Mesenchymal stem cell (in vitro differentiated cells and primary cell): ENCODE results near the gene MGAM2.
"Not testable (repeated sequence)": the region's sequence is repeated elsewhere in the genome, so short reads cannot be mapped to it uniquely, and the experiment has no call there.

Experiments
- DNase-seq: peaks from one replicate; pipeline ENCODE4 v3.0.0-alpha.2; 2013
- H2AFZ ChIP-seq: one replicate; pipeline ENCODE4 v1.6.1; 2013; ENCODE audit warnings: low read depth, mild to moderate bottlenecking, control low read depth, inconsistent platforms, low read length, moderate library complexity
- H2AK5ac ChIP-seq: 2 replicates; pipeline ENCODE4 v1.6.1; 2013; ENCODE audit warnings: low read length, moderate library complexity, mild to moderate bottlenecking, inconsistent platforms; ENCODE audit not compliant: severe bottlenecking
- H2BK120ac ChIP-seq: one replicate; pipeline ENCODE4 v1.6.1; 2013; ENCODE audit warnings: low read depth, mild to moderate bottlenecking, inconsistent platforms, low read length, moderate library complexity
- H2BK12ac ChIP-seq, 2 experiments: one replicate each; pipeline ENCODE4 v1.6.1; 2013; ENCODE audit warnings: inconsistent platforms in 2 of 2, low read length in 2 of 2, mild to moderate bottlenecking in 2 of 2, moderate library complexity in 2 of 2, control low read depth in 1 of 2
- H2BK15ac ChIP-seq: one replicate; pipeline ENCODE4 v1.6.1; 2013; ENCODE audit warnings: mild to moderate bottlenecking, low read depth, inconsistent platforms; ENCODE audit not compliant: poor library complexity, severe bottlenecking
- H2BK5ac ChIP-seq: 2 replicates; pipeline ENCODE4 v1.6.1; 2013; ENCODE audit warnings: low read depth, mild to moderate bottlenecking, low read length, control low read depth, inconsistent platforms; ENCODE audit not compliant: poor library complexity, severe bottlenecking
- H3K14ac ChIP-seq, 2 experiments: one replicate each; pipeline ENCODE4 v1.6.1; 2013; ENCODE audit warnings: inconsistent platforms in 2 of 2, low read length in 2 of 2, control low read depth in 1 of 2, mild to moderate bottlenecking in 1 of 2, moderate library complexity in 1 of 2
- H3K18ac ChIP-seq, 2 experiments: one replicate each; pipeline ENCODE4 v1.6.1; 2013; ENCODE audit warnings: inconsistent platforms in 2 of 2, low read length in 2 of 2, control low read depth in 1 of 2, low read depth in 1 of 2, mild to moderate bottlenecking in 1 of 2
- H3K23ac ChIP-seq, 2 experiments: one replicate each; pipeline ENCODE4 v1.6.1; 2013; ENCODE audit warnings: inconsistent platforms in 2 of 2, low read length in 2 of 2, mild to moderate bottlenecking in 2 of 2, moderate library complexity in 2 of 2, control low read depth in 1 of 2
- H3K27ac ChIP-seq: 2 replicates; pipeline ENCODE4 v1.5.1; 2013; ENCODE audit warnings: mild to moderate bottlenecking, moderate library complexity, low read length, control low read depth, inconsistent platforms; ENCODE audit not compliant: poor library complexity, severe bottlenecking
- H3K27me3 ChIP-seq, 2 experiments: 2 replicates each; pipeline versions ENCODE4 v1.6.1 to v1.7.0; 2013; ENCODE audit warnings: low read length in 2 of 2, mild to moderate bottlenecking in 2 of 2, moderate library complexity in 2 of 2, control low read depth in 1 of 2, inconsistent platforms in 1 of 2; ENCODE audit not compliant: control insufficient read depth in 1 of 2, insufficient read depth in 1 of 2
- H3K36me3 ChIP-seq, 2 experiments: 2 replicates each; pipeline versions ENCODE4 v1.6.1 to v1.7.0; 2013; ENCODE audit warnings: low read length in 2 of 2, control low read depth in 1 of 2, inconsistent platforms in 1 of 2, low read depth in 1 of 2, mild to moderate bottlenecking in 1 of 2; ENCODE audit not compliant: insufficient read depth in 2 of 2, control insufficient read depth in 1 of 2
- H3K4ac ChIP-seq, 2 experiments: one replicate each; pipeline ENCODE4 v1.6.1; 2013; ENCODE audit warnings: inconsistent platforms in 2 of 2, low read length in 2 of 2, mild to moderate bottlenecking in 2 of 2, moderate library complexity in 2 of 2, control low read depth in 1 of 2, low read depth in 1 of 2
- H3K4me1 ChIP-seq: 2 replicates; pipeline ENCODE4 v1.6.1; 2013; ENCODE audit warnings: low read depth, low read length, control low read depth; ENCODE audit not compliant: control insufficient read depth, insufficient read depth
- H3K4me2 ChIP-seq: 2 replicates; pipeline ENCODE4 v1.6.1; 2013; ENCODE audit warnings: low read length, mild to moderate bottlenecking, inconsistent platforms; ENCODE audit not compliant: poor library complexity, severe bottlenecking
- H3K4me3 ChIP-seq, 2 experiments: 2 replicates each; pipeline versions ENCODE4 v1.5.1 to v1.7.0; 2013; ENCODE audit warnings: low read length in 2 of 2, mild to moderate bottlenecking in 2 of 2, control low read depth in 1 of 2, low read depth in 1 of 2; ENCODE audit not compliant: insufficient read depth in 1 of 2
- H3K79me1 ChIP-seq: replicated peaks from 2 replicates; pipeline ENCODE4 v1.6.1; 2013; ENCODE audit warnings: mild to moderate bottlenecking, control low read depth, low read length, inconsistent platforms; ENCODE audit not compliant: poor library complexity, severe bottlenecking
- H3K9ac ChIP-seq: 2 replicates; pipeline ENCODE4 v1.7.0; 2013; ENCODE audit warnings: mild to moderate bottlenecking, low read length, moderate library complexity
- H3K9me3 ChIP-seq: 2 replicates; pipeline ENCODE4 v1.7.0; 2013; ENCODE audit warnings: mild to moderate bottlenecking, low read length; ENCODE audit not compliant: control insufficient read depth
- H4K8ac ChIP-seq: one replicate; pipeline ENCODE4 v1.6.1; 2013; ENCODE audit warnings: inconsistent platforms, mild to moderate bottlenecking, low read length, moderate library complexity
- H4K91ac ChIP-seq: one replicate; pipeline ENCODE4 v1.6.1; 2013; ENCODE audit warnings: mild to moderate bottlenecking, low read length, inconsistent platforms
- WGBS: methylation state at CpG from one replicate; pipeline ENCODE4 v1.1.7; 2013; ENCODE audit warnings: mixed read lengths; 5-methylcytosine and 5-hydroxymethylcytosine counted together

MGAM2 gene

GRCh38 chr7:142099347-142099746 is 12.2 kb upstream of the MGAM2 start:
- H3K36me3 ChIP-seq, H3K4me3 ChIP-seq, H3K9me3 ChIP-seq, H3K14ac ChIP-seq, H3K23ac ChIP-seq, H2BK15ac ChIP-seq, H3K4ac ChIP-seq, H2BK120ac ChIP-seq, H3K79me1 ChIP-seq, H4K91ac ChIP-seq, H3K4me1 ChIP-seq, H2BK12ac ChIP-seq, H3K9ac ChIP-seq, H3K18ac ChIP-seq, H3K27ac ChIP-seq, H3K4me2 ChIP-seq, DNase-seq, H2BK5ac ChIP-seq, H3K27me3 ChIP-seq, H2AK5ac ChIP-seq, H4K8ac ChIP-seq, H2AFZ ChIP-seq: not testable (repeated sequence)
- 55% methylated on average over 1 of the region's 1 CpG for WGBS

- Histone ChIP-seq H2AFZ (no peak overlapping the region), H3K4me1 (no peaks in the 10 kb centered on the region), H3K27me3 (no peaks in the 10 kb centered on the region), H3K9me3 (no peaks in the 10 kb centered on the region), H3K18ac (no peak overlapping the region), H3K27ac (no peak overlapping the region), H3K9ac (no peak overlapping the region), H3K36me3 (no peaks in the 10 kb centered on the region), H3K79me1 (no peaks in the 10 kb centered on the region), H2AK5ac (no peak overlapping the region), H2BK15ac (no peak overlapping the region), H4K91ac (no peak overlapping the region), H3K23ac (no peak overlapping the region), H3K4ac (no peak overlapping the region), H4K8ac (no peak overlapping the region), H2BK5ac (no peak overlapping the region), H3K4me2 (no peak overlapping the region), H2BK120ac (no peak overlapping the region), H2BK12ac (no peak overlapping the region), H3K14ac (no peak overlapping the region), H3K4me3 (no peak overlapping the region)
- DNase-seq, result no peak
- 87% methylated on average over 1 of the region's 1 CpG for WGBS
Observed at GRCh38 chr7:142100634-142101033, 10.9 kb upstream of the MGAM2 start.

DNA sequence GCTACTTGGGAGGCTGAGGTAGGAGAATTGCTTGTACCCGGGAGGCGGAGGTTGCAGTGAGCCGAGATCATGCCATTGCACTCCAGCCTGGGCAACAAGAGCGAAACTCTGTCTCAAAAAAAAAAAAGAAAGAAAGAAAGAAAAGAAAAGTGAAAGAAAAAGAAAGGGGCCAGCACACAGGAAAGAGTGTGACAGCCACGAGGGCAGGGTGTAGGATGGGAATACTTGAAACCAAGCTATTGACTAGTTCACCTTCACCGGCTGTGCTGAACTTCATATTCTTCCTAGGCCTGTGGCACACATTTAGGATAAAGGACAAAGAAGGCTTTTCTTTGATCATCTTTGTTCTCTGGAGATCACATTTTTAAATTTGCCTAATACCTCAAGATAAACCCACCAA is 9.7 kb upstream of the MGAM2 start:
- H2BK12ac ChIP-seq, H4K8ac ChIP-seq, H3K18ac ChIP-seq, H3K9ac ChIP-seq, H3K9me3 ChIP-seq, H3K23ac ChIP-seq, H3K4me1 ChIP-seq, H3K14ac ChIP-seq, H3K27ac ChIP-seq, H3K36me3 ChIP-seq, H3K79me1 ChIP-seq, H3K4me3 ChIP-seq, H3K4ac ChIP-seq, H2AFZ ChIP-seq, H2BK15ac ChIP-seq, H3K27me3 ChIP-seq, H2BK5ac ChIP-seq, DNase-seq, H2BK120ac ChIP-seq, H4K91ac ChIP-seq, H2AK5ac ChIP-seq, H3K4me2 ChIP-seq: not testable (repeated sequence)
- 64% methylated on average over 6 of the region's 6 CpGs for WGBS

GRCh38 chr7:142104550-142105527 is 6.7 kb upstream of the MGAM2 start:
- H3K36me3 ChIP-seq, result no peaks in the 10 kb centered on the region
- WGBS, result 86% methylated on average over 4 of the region's 6 CpGs
- no peak overlapping the region for H2BK15ac ChIP-seq
- H2AFZ ChIP-seq, result no peak overlapping the region
- H3K79me1 ChIP-seq, result no peaks in the 10 kb centered on the region
- no peak overlapping the region for H3K27ac ChIP-seq
- no peak overlapping the region for H3K4ac ChIP-seq
- H3K4me2 ChIP-seq, result no peak overlapping the region
- H3K4me1 ChIP-seq, result no peaks in the 10 kb centered on the region
- H2BK120ac ChIP-seq, result no peak overlapping the region
- no peak overlapping the region for H4K8ac ChIP-seq
- H2BK12ac ChIP-seq, result no peak overlapping the region
- H2BK5ac ChIP-seq, result no peak overlapping the region
- no peak overlapping the region for H3K18ac ChIP-seq
- no peak overlapping the region for H4K91ac ChIP-seq
- no peak overlapping the region for H3K4me3 ChIP-seq
- H3K23ac ChIP-seq, result no peak overlapping the region
- no peaks in the 10 kb centered on the region for H3K27me3 ChIP-seq
- H3K14ac ChIP-seq, result no peak overlapping the region
- no peaks in the 10 kb centered on the region for H3K9me3 ChIP-seq
- no peak overlapping the region for H2AK5ac ChIP-seq
- no peak for DNase-seq
- H3K9ac ChIP-seq, result no peak overlapping the region
